GM19467 (cell line): Measurements from ENCODE around the gene OLFML3.
"Not testable (repeated sequence)": the region's sequence is repeated elsewhere in the genome, so short reads cannot be mapped to it uniquely, and the experiment has no call there.

Experiments
- ATAC-seq: cut with Tn5 transposase; IDR thresholded peaks from one replicate; pipeline ENCODE4 v1.9.1; 2021; ENCODE audit warnings: mild to moderate bottlenecking, moderate library complexity; ENCODE audit not compliant: unreplicated experiment

Gene OLFML3

GRCh38 chr1:113948151-113948550, 31.1 kb upstream of the OLFML3 start:
- not testable (repeated sequence) for ATAC-seq

- ATAC-seq, result no peak
Observed at GRCh38 chr1:113949007-113949406, 30.3 kb upstream of the OLFML3 start.

- ATAC-seq, result no peak
Observed at GRCh38 chr1:113950908-113951307, 28.4 kb upstream of the OLFML3 start.

GRCh38 chr1:113951719-113952118, 27.6 kb upstream of the OLFML3 start:
- no peak for ATAC-seq

- no peak for ATAC-seq
Observed at GRCh38 chr1:113957984-113958383, 21.3 kb upstream of the OLFML3 start.

GRCh38 chr1:113958691-113959090, 20.6 kb upstream of the OLFML3 start:
- ATAC-seq, result no peak

- ATAC-seq, result no peak
Observed at GRCh38 chr1:113963281-113963906, 15.9 kb upstream of the OLFML3 start.

- ATAC-seq, result no peak
Observed at GRCh38 chr1:113965703-113966412, 13.4 kb upstream of the OLFML3 start.

- no peak for ATAC-seq
Observed at GRCh38 chr1:113972954-113973353, 6.3 kb upstream of the OLFML3 start.

- ATAC-seq, result no peak
Observed at GRCh38 chr1:113975211-113975895, 3.9 kb upstream of the OLFML3 start.

- no peak for ATAC-seq
Observed at GRCh38 chr1:113976609-113977278, 2.5 kb upstream of the OLFML3 start.

- no peak for ATAC-seq
Observed at GRCh38 chr1:113977906-113978305, 1.4 kb upstream of the OLFML3 start.

- no peak for ATAC-seq
Observed at GRCh38 chr1:113980110-113980509, 836 bp downstream of the OLFML3 start.

GRCh38 chr1:113981962-113982931, 3.0 kb downstream of the OLFML3 start:
- no peak for ATAC-seq

- no peak for ATAC-seq
Observed at GRCh38 chr1:113982949-113983348, 3.7 kb downstream of the OLFML3 start.

- no peak for ATAC-seq
Observed at GRCh38 chr1:113983391-113983790, 4.1 kb downstream of the OLFML3 start.

GRCh38 chr1:113983826-113984225, 4.6 kb downstream of the OLFML3 start:
- ATAC-seq, result no peak

GRCh38 chr1:113984710-113985109, 5.4 kb downstream of the OLFML3 start:
- ATAC-seq, result no peak

- no peak for ATAC-seq
Observed at GRCh38 chr1:113986802-113987201, 7.5 kb downstream of the OLFML3 start.

GRCh38 chr1:113987259-113987658, 8.0 kb downstream of the OLFML3 start:
- no peak for ATAC-seq
